Tongue (tissue), 3 donors: ENCODE measurements around the gene OR4K17. TPM values are rescaled to one million over a fixed set of nuclear protein-coding genes. Genes with fewer than 3 reads are reported as not detected.
"Not testable (repeated sequence)": the region's sequence is repeated elsewhere in the genome, so short reads cannot be mapped to it uniquely, and the experiment has no call there.

ENCODE experiments used
- DNase-seq: peaks from one replicate; pipeline ENCODE4 v3.0.0-alpha.2; 2015
- small RNA-seq: library from RNA; depleted of rRNA; stranded (forward); fragments of <200 nt; gene quantifications from one replicate; pipeline ENCODE3, GENCODE V24; 2014; ENCODE audit warnings: low replicate concordance
- total RNA-seq: library from RNA; depleted of rRNA; stranded (reverse); fragments of >200 nt; gene quantifications from one replicate; pipeline ENCODE4 v1.2.3, GENCODE V29; 2014

Gene OR4K17
- total RNA-seq = not detected

GRCh38 chr14:20110438-20110837, at the start of gene OR4K17:
Gene OR4K17, plus strand, starts transcription at chr14:20110739. Its CDS starts 6,761 bp downstream, at chr14:20117500.
- DNase-seq = no peak

- no peak for DNase-seq
Observed at GRCh38 chr14:20092050-20092449, 18.5 kb upstream of the OR4K17 start.

DNA sequence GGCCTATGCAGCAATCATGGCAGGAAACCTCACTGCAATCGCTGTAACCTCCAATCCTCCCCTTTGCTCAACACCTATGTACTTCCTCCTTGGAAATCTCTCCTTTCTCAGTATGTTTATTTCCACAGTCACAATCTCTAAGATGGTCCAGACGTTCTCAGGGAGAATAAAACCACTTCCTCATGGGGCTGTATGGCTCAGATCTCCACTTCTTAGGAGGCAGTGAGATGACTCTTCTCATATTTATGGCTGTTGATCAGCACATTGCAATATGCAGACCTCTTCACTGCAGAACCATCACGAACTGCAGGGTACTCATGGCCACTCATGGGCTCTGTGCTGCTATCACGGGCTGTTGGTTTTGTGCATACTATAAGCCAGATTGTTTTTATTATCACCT, 17.1 kb upstream of the OR4K17 start:
- DNase-seq = no peak

GRCh38 chr14:20098926-20099770, 11.4 kb upstream of the OR4K17 start:
- DNase-seq = not testable (repeated sequence)

DNA sequence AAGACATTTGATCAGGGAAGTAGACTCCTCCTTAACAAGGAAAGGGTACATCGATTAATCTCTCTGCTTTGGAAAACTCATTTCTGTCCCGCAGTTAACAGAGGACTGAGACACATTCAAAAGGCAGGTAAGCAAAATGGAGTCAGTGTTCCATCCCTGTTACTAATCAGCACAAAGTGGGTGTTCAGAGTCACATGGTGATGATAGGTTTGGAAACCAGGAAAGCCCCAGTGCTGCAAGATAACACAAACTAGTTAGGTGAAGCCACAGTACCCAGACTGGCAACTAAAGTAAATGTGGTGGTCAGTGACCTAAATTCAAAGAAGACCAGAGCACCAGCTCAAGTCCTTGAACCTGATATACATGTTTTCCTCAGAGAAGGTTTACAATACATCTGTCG, 1.8 kb downstream of the OR4K17 start:
- DNase-seq = no peak

- DNase-seq = no peak
Observed at GRCh38 chr14:20116748-20117147, 6.2 kb downstream of the OR4K17 start.

DNA sequence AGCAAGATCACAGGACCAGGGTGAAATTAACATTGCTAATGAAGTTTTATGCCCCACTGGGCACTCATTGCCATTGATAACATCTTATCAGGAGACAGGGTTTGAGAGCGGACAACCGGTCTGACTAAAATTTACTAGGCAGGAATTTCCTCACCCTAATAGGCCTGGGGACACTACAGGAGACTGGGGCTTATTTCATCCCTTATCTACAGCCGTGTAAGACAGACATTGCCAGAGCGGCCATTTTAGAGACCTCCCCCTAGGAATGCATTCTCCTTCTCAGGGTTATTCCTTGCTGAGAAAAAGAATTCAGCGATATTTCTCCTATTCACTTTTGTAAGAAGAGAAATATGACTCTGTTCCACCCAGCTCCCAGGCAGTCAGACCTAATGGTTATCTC, 8.3 kb downstream of the OR4K17 start:
- no peak for DNase-seq

DNA sequence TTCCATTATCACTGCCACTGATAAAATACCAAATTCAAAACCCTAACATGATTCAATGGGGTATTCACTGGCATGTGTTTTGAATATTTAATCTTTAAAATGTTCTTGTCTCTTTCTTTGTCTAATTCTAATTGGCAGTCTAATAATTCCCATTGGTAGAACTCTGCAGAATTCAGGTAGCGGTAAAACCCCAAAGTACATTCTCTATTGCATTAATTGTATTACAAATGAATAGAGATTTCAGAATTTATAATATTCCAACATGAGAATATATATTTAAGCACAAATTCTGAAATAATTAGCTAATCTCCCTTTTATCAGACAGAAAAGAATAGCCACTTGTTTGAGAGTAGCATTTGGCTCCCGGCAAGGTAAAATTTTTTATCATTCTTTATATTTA, 28.0 kb downstream of the OR4K17 start, which contains the start of gene OR4N5:
Gene OR4N5 (plus strand): TSS at position 301 of the 400 bp plus-strand sequence. CDS start 4,916 bp downstream, outside the sequence.
- DNase-seq = no peak

- no peak for DNase-seq
Observed at GRCh38 chr14:20143911-20144310, 33.4 kb downstream of the OR4K17 start.

DNA sequence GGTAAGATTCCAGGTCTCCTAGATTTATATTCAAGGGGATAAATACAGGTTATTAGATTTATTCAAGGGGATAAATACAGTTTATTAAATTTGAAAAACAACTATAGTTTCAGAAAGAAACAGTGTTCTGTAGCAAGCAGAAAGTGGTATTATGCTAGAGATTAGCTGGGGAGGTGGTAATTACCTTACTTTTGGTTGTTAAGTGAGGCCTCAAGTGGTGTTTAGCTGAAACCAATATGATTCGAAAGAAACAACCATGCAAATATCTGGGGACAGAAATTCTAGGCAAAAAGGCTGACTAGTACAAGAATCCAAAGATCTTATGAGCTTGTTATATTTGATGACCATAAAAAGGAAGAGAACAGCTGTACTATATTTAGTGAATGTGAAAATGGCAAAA, 34.3 kb downstream of the OR4K17 start:
- no peak for DNase-seq

DNA sequence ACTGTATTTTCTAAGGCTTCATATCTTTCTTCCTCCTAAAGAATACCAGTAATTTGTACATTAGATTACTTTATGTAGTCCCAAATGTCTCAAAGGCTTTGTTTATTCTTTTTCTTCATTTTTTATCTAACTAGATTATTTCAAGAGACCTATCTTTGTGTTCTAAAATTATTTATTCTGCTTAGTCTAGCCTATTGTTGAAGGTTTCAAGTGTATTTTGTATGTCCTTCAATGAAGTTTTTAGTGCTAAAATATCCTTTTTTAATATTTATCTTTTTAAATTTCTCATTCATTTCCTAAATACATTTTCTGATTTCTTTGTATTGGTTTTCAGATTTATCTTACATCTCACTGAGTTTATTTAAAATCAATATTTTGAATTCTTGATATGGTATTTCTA, 53.9 kb downstream of the OR4K17 start:
- no peak for DNase-seq

DNA sequence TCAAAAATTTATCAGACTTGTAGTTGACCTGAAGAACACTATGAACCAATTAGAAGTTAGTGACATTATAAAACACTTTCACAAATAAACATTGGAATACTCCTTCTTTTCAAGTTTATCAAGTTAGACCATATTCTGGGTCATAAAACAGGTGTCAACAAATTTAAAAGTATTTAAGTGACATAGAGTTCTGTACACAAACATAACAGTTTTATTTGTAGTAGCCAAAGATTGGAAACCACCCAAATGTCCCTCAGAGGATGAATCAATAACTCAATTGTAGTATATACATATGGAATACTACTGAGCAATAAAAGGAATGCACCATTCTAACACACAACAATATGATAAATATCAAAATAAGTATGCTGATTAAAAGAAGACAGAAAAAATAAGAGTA, 56.6 kb downstream of the OR4K17 start:
- DNase-seq = no peak

DNA sequence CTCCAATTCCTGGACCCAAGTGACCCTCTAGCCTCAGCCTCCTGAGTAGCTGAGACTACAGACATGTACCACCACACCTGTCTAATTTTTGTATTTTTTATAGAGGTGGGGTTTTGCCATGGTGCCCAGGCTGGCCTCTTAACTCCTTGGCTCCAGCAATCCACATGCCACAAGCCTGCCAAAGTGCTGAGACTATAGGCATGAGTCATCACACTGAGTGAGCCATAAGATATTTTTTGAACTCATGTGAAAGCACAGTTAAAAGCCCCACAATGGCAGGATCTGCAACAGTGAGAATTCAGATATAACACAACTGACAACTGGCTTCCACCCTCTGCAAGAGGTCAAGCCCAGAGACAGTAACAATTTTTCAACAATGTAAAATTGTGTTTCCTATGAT, 59.3 kb downstream of the OR4K17 start:
- DNase-seq = not testable (repeated sequence)

Small RNA genes lying within 50 kb of the gene (small RNA-seq; reads per million reads assigned to genes)
- not detected for gene RNA5SP380

Other genes with a start within 250 kb of the OR4K17 start
- not detected for gene OR4K2, start 235.6 kb upstream of the OR4K17 start, total RNA-seq
- not detected for gene OR4K5, start 190.1 kb upstream of the OR4K17 start, total RNA-seq
- not detected for gene OR4K1, start 179.8 kb upstream of the OR4K17 start, total RNA-seq
- not detected for gene OR4K15, start 135.1 kb upstream of the OR4K17 start, total RNA-seq
- gene OR4Q2, start 108.6 kb upstream of the OR4K17 start, total RNA-seq = not detected
- gene OR4K14, start 91.4 kb upstream of the OR4K17 start, total RNA-seq = not detected
- gene OR4K13, start 74.7 kb upstream of the OR4K17 start, total RNA-seq = not detected
- not detected for gene OR4L1, start 50.7 kb upstream of the OR4K17 start, total RNA-seq
- gene OR4N5, start 28.1 kb downstream of the OR4K17 start, total RNA-seq = not detected
- gene OR11G2, start 80.2 kb downstream of the OR4K17 start, total RNA-seq = not detected
- gene OR11H6, start 113.0 kb downstream of the OR4K17 start, total RNA-seq = not detected
- not detected for gene OR11H7, start 118.2 kb downstream of the OR4K17 start, total RNA-seq
- not detected for gene OR11H4, start 128.5 kb downstream of the OR4K17 start, total RNA-seq
- gene TTC5, start 195.2 kb downstream of the OR4K17 start, total RNA-seq = 23.3 TPM
- 72.5 TPM for gene CCNB1IP1, start 222.5 kb downstream of the OR4K17 start, total RNA-seq
- gene PARP2, start 232.9 kb downstream of the OR4K17 start, total RNA-seq = 14.2 TPM